ENCODE data around the gene KCNMA1.

GRCh38 chr10:77121829-77122228 is 515.8 kb downstream of the KCNMA1 start:
- TF ChIP-seq EP300 (IDR thresholded peaks at IDR 0.05; ENCODE audit: low read depth) (no peak), CTCF (IDR thresholded peaks at IDR 0.05) (no peak)
